DND-41 (cell line): ENCODE data around the gene AIPL1.

Experiments used
- CTCF ChIP-seq: IDR thresholded peaks from 2 replicates; pipeline ENCODE4 v1.5.1; 2012; ENCODE audit warnings: borderline replicate concordance, low read length, moderate library complexity, mild to moderate bottlenecking; ENCODE audit not compliant: poor library complexity, severe bottlenecking; ENCODE audit errors: extremely low read depth
- EZH2 ChIP-seq: IDR thresholded peaks from 3 replicates; pipeline ENCODE4 v1.6.1; 2012; ENCODE audit warnings: borderline replicate concordance, low read depth, mild to moderate bottlenecking, moderate library complexity, low read length, inconsistent platforms; ENCODE audit not compliant: severe bottlenecking

GRCh38 chr17:6408735-6409134, 26.2 kb downstream of the AIPL1 start:
- TF ChIP-seq CTCF (no peak), EZH2 (no peak)
